Gastroesophageal sphincter (tissue), 3 donors: ENCODE data around the gene TENT4A.

ENCODE experiments used
- POLR2A ChIP-seq, 2 donors: fragments of 450-650 bp; IDR thresholded peaks; one replicate each; pipeline ENCODE4 v1.6.1; 2017; ENCODE audit warnings: antibody characterized with exemption in 2 of 2, mild to moderate bottlenecking in 2 of 2, moderate library complexity in 1 of 2
- POLR2AphosphoS5 ChIP-seq: sonication (generic); formaldehyde crosslinking; IDR thresholded peaks from one replicate; pipeline ENCODE4 v1.6.1; 2017; ENCODE audit warnings: antibody characterized with exemption
- TF ChIP-seq, protein P1 (sequence below), 4 experiments: fragments of 200-600 bp in 2 of 4; fragments of 450-650 bp in 2 of 4; sonication (generic) in 1 of 4; IDR thresholded peaks; one replicate each; pipeline ENCODE4 v1.5.1; 2017 to 2019; ENCODE audit warnings: antibody characterized with exemption in 4 of 4, mild to moderate bottlenecking in 2 of 4, moderate library complexity in 2 of 4

DNA sequence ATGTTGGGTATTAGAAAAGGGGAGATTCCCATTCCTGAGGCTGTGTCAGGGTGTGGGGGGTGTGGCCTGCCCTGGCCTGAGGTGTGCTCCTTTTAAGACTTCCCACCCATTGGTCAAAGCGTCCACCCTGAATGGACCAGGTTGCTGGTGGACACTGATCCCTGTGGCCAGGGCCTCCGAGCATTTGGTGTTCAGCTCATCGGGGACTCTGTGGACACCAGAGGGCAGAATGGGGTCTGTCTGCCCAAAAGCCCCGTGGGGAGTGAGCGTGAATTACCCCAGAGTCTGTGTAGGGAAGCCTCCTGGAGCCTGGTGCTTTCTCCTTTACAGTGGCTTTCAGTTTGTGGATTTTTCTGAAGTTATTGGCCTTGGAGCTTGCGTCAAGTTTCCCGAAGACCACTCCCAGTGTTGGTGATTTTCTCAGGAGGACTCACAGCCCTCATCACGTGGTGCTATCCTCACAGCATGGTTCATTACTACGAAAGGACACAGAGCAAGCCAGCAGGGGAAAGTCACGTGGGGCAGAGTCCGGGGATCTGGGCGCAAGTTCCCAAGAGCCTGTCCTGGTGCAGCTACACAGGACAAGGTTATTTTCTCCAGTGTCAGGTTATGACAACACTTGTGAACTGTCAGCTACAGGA is 55.5 kb downstream of the TENT4A start:
- TF ChIP-seq POLR2A (IDR thresholded peaks at IDR 0.05) (no peak), POLR2AphosphoS5 (no peak)
- TF ChIP-seq, protein P1, sequence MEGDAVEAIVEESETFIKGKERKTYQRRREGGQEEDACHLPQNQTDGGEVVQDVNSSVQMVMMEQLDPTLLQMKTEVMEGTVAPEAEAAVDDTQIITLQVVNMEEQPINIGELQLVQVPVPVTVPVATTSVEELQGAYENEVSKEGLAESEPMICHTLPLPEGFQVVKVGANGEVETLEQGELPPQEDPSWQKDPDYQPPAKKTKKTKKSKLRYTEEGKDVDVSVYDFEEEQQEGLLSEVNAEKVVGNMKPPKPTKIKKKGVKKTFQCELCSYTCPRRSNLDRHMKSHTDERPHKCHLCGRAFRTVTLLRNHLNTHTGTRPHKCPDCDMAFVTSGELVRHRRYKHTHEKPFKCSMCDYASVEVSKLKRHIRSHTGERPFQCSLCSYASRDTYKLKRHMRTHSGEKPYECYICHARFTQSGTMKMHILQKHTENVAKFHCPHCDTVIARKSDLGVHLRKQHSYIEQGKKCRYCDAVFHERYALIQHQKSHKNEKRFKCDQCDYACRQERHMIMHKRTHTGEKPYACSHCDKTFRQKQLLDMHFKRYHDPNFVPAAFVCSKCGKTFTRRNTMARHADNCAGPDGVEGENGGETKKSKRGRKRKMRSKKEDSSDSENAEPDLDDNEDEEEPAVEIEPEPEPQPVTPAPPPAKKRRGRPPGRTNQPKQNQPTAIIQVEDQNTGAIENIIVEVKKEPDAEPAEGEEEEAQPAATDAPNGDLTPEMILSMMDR (IDR thresholded peaks at IDR 0.05): no peak
